GM18858 (cell line): ENCODE measurements around the gene RGS13.

ENCODE experiments used
- ATAC-seq: cut with Tn5 transposase; IDR thresholded peaks from one replicate; pipeline ENCODE4 v1.9.1; 2021; ENCODE audit not compliant: unreplicated experiment

RGS13 gene

GRCh38 chr1:192626366-192627179, 9.4 kb upstream of the RGS13 start:
- peak; percentile 89 for ATAC-seq

- no peak for ATAC-seq
Measured at GRCh38 chr1:192627901-192628300, 8.0 kb upstream of the RGS13 start.

- ATAC-seq, result no peak
Measured at GRCh38 chr1:192628396-192629057, 7.4 kb upstream of the RGS13 start.

- no peak for ATAC-seq
Measured at GRCh38 chr1:192629612-192630011, 6.3 kb upstream of the RGS13 start.

- ATAC-seq, result no peak
Measured at GRCh38 chr1:192630521-192631287, 5.2 kb upstream of the RGS13 start.

- ATAC-seq, result no peak
Measured at GRCh38 chr1:192631749-192632148, 4.2 kb upstream of the RGS13 start.

GRCh38 chr1:192632188-192632587, 3.8 kb upstream of the RGS13 start:
- no peak for ATAC-seq

- ATAC-seq, result no peak
Measured at GRCh38 chr1:192632641-192633532, 3.1 kb upstream of the RGS13 start.

- no peak for ATAC-seq
Measured at GRCh38 chr1:192633533-192634253, 2.3 kb upstream of the RGS13 start.

GRCh38 chr1:192635041-192635440, 906 bp upstream of the RGS13 start:
- ATAC-seq, result no peak

- peak; percentile 83 for ATAC-seq
Measured at GRCh38 chr1:192639607-192640368, 3.8 kb downstream of the RGS13 start.

- ATAC-seq, result no peak
Measured at GRCh38 chr1:192652159-192652558, 16.2 kb downstream of the RGS13 start.

GRCh38 chr1:192654120-192654519, 18.2 kb downstream of the RGS13 start:
- ATAC-seq, result no peak

GRCh38 chr1:192654591-192655251, 18.8 kb downstream of the RGS13 start:
- ATAC-seq, result no peak

GRCh38 chr1:192657760-192658159, 21.8 kb downstream of the RGS13 start:
- no peak for ATAC-seq

GRCh38 chr1:192658255-192658654, 22.3 kb downstream of the RGS13 start:
- ATAC-seq, result no peak

GRCh38 chr1:192660613-192661012, 24.7 kb downstream of the RGS13 start:
- no peak for ATAC-seq

- no peak for ATAC-seq
Measured at GRCh38 chr1:192668409-192668983, 32.5 kb downstream of the RGS13 start.
